ENCODE measurements around the gene ALDH3B2.
A peak's percentile ranks its signal among the peaks of the same experiment; 100 is the strongest.
"Not testable (repeated sequence)": the region's sequence is repeated elsewhere in the genome, so short reads cannot be mapped to it uniquely, and the experiment has no call there.

ALDH3B2 gene

GRCh38 chr11:67642173-67643120 is 32.0 kb downstream of the ALDH3B2 start:
- no peak for DNase-seq

- DNase-seq, result no peak
These were observed 32.9 kb downstream of the ALDH3B2 start for GRCh38 chr11:67641338-67642172.

- DNase-seq, result no peak
These were observed 33.6 kb downstream of the ALDH3B2 start for GRCh38 chr11:67640758-67641337.

GRCh38 chr11:67640021-67640757 is 34.2 kb downstream of the ALDH3B2 start:
- no peak for DNase-seq

- no peak for DNase-seq
These were observed 35.0 kb downstream of the ALDH3B2 start, which contains the start of gene TBX10 for GRCh38 chr11:67639438-67639859. Gene TBX10 (minus strand): TSS chr11:67639763. CDS start chr11:67639472, 291 bp downstream.

- no peak for DNase-seq
These were observed 35.6 kb downstream of the ALDH3B2 start for GRCh38 chr11:67638535-67639437.

- DNase-seq, result not testable (repeated sequence)
These were observed 37.0 kb downstream of the ALDH3B2 start for GRCh38 chr11:67637441-67637840.

GRCh38 chr11:67636962-67637361 is 37.5 kb downstream of the ALDH3B2 start:
- DNase-seq, result no peak

- DNase-seq, result no peak
These were observed 39.2 kb downstream of the ALDH3B2 start for GRCh38 chr11:67635231-67635521.

GRCh38 chr11:67634366-67635230 is 39.8 kb downstream of the ALDH3B2 start:
- DNase-seq, result no peak

- no peak for DNase-seq
These were observed 40.6 kb downstream of the ALDH3B2 start for GRCh38 chr11:67633758-67634365.

GRCh38 chr11:67632982-67633755 is 41.3 kb downstream of the ALDH3B2 start:
- no peak for DNase-seq

- DNase-seq, result no peak
These were observed 42.0 kb downstream of the ALDH3B2 start for GRCh38 chr11:67632175-67632981.

- DNase-seq, result no peak
These were observed 42.6 kb downstream of the ALDH3B2 start for GRCh38 chr11:67631853-67632174.

- no peak for DNase-seq
These were observed 43.0 kb downstream of the ALDH3B2 start for GRCh38 chr11:67631411-67631810.

GRCh38 chr11:67630943-67631331 is 43.5 kb downstream of the ALDH3B2 start:
- DNase-seq, result no peak

GRCh38 chr11:67630228-67630942 is 44.0 kb downstream of the ALDH3B2 start:
- DNase-seq, result peak; percentile 91

All from GOT3 (cell line).